ENCODE measurements around the gene PCDH11Y. TPM values are rescaled to one million over a fixed set of nuclear protein-coding genes. Genes with fewer than 3 reads are reported as not detected.
"Not testable (repeated sequence)": the region's sequence is repeated elsewhere in the genome, so short reads cannot be mapped to it uniquely, and the experiment has no call there.

PCDH11Y gene, protein sequence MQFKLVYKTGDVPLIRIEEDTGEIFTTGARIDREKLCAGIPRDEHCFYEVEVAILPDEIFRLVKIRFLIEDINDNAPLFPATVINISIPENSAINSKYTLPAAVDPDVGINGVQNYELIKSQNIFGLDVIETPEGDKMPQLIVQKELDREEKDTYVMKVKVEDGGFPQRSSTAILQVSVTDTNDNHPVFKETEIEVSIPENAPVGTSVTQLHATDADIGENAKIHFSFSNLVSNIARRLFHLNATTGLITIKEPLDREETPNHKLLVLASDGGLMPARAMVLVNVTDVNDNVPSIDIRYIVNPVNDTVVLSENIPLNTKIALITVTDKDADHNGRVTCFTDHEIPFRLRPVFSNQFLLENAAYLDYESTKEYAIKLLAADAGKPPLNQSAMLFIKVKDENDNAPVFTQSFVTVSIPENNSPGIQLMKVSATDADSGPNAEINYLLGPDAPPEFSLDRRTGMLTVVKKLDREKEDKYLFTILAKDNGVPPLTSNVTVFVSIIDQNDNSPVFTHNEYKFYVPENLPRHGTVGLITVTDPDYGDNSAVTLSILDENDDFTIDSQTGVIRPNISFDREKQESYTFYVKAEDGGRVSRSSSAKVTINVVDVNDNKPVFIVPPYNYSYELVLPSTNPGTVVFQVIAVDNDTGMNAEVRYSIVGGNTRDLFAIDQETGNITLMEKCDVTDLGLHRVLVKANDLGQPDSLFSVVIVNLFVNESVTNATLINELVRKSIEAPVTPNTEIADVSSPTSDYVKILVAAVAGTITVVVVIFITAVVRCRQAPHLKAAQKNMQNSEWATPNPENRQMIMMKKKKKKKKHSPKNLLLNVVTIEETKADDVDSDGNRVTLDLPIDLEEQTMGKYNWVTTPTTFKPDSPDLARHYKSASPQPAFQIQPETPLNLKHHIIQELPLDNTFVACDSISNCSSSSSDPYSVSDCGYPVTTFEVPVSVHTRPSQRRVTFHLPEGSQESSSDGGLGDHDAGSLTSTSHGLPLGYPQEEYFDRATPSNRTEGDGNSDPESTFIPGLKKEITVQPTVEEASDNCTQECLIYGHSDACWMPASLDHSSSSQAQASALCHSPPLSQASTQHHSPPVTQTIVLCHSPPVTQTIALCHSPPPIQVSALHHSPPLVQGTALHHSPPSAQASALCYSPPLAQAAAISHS (N-terminal part only)
- polyA plus RNA-seq (ENCODE audit: insufficient read length in 4 of 4), result 1 to 10 TPM in 3 of 4 donors, under 1 TPM in 1; 0.93 to 1.6 (median 1.2) TPM

DNA sequence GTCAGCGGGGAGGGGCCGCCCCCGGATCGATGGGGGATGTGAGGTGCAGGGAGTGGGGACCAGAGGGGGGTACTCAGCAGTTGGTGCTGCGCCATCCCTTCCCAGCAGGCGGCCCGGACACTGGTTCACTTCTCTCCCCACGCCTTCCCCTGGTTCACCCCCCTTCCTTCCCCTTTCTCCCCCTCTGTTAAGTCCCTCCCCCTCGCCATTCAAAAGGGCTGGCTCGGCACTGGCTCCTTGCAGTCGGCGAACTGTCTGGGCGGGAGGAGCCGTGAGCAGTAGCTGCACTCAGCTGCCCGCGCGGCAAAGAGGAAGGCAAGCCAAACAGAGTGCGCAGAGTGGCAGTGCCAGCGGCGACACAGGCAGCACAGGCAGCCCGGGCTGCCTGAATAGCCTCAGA is at the start of gene PCDH11Y:
Gene PCDH11Y, plus strand, starts transcription at position 240 of the 400 bp plus-strand sequence. CDS start 56,804 bp downstream, outside the sequence.
- DNase-seq (ENCODE audit: low read depth in 4 of 4, low spot score in 3 of 4), result not testable (repeated sequence)

DNA sequence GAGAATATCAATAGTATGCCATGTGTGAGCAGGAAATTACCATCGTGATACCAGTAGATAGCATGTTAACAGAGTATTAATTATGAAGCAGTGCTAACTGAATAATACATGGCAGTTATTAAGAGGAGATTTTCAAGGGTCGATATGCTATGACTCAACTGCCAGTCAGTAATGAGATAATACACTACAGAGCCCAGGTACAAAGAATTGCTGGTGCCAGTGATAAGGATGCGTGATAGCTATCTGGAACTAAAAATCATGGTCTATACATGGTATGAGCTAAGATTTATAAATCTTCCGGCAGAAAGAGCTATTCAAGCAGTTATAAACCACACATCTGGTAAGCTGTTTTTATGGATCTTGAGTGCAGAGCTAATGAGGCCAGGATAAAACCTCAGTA is 32.2 kb upstream of the PCDH11Y start:
- not testable (repeated sequence) for DNase-seq (ENCODE audit: low read depth in 4 of 4, low spot score in 3 of 4)

DNA sequence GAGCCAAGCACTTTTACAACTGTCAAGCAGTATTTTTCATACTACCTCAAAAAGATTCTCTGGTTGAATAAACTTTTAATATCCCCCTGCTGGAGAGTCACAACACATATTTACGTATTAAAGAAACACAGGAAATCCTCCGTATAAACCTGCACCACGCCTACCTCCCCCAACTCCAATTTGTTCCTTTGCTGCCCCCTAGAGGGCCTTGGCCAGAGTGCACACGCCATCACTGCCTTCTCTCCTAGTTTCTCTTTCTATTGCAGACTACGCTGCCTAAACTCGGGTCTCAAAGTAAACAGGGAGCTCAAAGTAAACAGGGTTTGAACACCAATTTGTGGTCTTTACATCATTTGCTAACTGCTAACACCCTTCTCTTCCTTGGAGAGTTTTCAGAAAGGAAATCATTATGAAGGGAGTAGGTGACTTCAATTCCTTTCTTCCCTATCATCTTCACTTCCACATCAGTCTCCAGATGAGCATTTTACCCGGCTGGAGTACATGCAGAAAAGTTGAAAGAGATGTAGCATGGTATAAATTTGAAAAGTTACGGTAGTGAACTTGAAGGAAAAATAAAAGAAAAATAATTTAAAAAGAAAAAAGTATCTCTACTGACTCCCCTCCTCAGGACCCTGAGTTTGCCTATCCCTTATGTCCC is 8.2 kb upstream of the PCDH11Y start:
- not testable (repeated sequence) for DNase-seq (ENCODE audit: low read depth in 4 of 4, low spot score in 3 of 4)

DNA sequence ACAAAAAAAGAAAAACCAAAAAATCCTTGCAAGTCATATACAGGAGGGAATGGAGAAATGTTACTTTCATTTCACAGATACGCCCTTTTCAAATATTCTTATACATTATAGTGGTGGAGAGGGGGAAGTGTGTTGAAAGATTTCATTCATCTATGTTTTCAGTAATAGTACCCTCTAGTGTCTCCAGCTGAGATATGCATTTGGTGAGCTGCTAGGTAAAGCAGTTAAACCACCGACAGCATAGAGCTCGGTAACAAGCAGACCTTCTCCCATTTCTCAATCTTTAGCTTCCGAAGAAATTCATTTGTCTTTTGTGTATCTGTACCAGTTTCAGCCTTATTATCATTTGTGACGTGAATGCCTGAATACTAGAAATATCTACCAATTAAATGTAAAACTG is 5.2 kb upstream of the PCDH11Y start:
- not testable (repeated sequence) for DNase-seq (ENCODE audit: low read depth in 4 of 4, low spot score in 3 of 4)

DNA sequence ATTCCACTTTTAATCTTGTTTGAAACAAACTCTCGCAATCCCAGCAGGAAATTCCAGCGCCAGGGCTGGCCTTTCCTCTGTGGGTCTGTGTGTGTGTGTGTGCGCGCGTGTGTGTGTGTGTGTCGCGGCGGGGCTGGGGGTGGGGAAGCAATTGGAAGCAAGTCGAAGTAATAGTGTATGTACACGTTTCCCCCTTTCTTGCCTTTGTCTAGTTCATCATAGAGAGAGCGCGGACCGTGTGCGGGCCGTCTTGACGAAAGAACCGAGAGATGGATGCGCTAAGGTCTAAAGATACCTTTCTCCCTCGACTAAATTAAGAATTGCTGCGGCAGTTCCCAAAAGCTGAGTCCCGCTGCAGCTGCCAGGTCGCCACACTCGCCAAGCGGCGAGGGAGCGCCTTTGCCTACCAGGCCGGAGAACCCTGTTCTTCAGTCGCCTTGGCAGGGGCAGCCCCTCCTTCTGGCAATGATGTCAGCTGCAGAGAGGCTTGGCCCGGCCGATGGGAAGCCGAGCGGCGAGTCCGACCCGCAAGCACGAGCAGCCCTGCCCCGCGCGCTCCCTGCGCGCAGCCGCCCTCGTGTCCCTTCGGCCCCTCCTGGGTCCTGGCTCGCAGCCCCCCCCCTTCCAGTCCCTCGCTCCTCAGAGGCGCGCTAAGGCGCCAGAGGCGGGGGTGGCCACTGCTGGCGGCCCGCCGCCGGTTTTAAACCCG is 2.5 kb downstream of the PCDH11Y start:
- DNase-seq (ENCODE audit: low read depth in 4 of 4, low spot score in 3 of 4), result not testable (repeated sequence)

DNA sequence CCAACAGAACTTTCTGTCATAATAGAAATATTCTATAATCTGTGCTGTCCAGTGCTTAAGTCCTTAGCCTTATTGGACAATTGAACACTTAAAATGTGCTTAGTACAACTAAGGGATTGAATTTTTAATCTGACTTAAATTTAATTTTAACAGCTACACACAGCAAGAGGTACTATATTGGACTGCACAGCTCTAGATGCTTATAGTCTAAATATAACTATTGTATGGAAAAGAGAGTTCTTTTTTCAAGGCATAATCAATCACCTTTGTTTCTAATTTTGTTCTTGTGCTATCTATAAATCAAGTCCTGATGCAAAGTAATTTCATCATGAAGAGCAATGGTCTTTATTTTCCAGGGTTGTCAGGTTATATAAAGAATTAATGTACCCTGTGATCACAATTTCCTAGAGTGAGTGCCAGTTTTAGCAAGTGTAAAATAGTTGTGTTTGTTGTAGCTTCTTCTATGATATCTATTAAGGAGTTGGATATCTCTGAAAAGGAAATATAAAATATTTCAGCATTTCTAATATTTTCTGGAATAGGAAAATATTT is 39.0 kb downstream of the PCDH11Y start:
- DNase-seq (ENCODE audit: low read depth in 4 of 4, low spot score in 3 of 4), result not testable (repeated sequence)

DNA sequence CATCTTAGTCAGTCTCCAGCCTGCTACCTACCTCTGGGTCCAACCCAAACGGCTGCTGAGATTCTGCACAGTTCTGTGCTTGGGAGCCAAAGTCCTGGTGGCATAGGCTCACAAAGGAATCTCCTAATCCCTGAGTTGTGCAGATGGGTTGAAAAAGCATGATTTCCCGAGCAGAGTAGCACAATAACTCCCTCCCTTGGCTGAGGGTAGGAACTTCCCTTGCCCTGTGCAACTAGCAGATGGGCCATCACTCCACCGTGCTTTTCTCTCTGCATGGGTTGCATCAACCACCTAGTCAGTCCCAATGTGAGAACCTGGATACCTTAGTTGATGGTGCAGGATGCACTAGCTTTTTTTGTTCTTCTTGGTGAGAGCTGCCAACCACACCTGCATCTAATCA is 82.9 kb downstream of the PCDH11Y start:
- DNase-seq (ENCODE audit: low read depth in 4 of 4, low spot score in 3 of 4), result not testable (repeated sequence)

DNA sequence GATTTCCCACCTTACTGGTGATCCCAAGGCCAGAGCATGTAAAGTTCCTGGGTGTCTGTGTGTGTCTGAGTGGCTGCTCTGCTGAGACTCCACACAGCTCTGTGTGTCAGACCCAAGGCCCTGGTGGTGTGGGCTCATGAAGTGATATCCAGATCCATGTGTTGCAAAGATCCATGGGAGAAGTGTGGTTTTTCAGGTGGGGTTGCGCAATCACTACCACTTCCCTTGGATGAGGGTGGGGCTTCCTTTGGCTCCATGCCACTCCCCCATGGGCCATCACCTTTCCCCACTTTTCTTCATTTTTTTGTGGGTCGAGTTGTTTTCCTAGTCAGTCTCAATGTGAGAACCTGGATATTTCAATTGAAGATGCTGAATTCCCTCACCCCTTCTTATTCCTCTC is 182.9 kb downstream of the PCDH11Y start:
- not testable (repeated sequence) for DNase-seq (ENCODE audit: low read depth in 4 of 4, low spot score in 3 of 4)

DNA sequence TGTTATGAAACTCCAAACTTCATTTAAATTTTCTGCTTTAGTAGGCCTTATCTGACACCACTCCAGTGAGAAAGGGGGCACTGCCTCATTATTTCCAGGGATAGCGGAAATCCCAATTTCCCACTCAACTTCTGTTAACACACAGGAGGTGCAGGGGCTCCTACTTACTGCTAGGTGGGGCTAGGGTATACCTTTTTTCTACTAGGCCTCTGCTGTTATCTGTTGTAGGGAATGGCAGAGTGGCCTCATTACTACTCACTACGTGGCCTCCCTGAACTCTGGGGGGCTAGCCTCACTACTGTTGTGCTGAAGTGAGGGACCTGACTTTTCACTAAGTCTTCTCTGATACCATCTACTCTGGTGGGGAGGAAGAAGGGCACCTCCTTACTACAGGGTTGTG is 215.0 kb downstream of the PCDH11Y start:
- not testable (repeated sequence) for DNase-seq (ENCODE audit: low read depth in 4 of 4, low spot score in 3 of 4)

DNA sequence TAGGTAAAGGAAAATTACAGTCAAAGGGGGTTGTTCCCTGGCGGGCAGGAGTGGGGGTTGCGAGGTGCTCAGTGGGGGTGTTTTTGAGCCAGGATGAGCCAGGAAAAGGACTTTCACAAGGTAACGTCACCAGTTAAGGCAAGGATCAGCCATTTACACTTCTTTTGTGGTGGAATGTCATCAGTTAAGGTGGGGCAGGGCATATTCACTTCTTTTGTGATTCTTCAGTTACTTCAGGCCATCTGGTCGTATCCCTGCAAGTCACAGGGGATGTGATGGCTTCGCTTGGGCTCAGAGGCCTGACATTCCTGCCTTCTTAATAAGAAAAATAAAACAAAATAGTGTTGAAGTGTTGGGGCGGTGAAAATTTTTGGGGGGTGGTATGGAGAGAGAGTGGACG is 324.8 kb downstream of the PCDH11Y start:
- not testable (repeated sequence) for DNase-seq (ENCODE audit: low read depth in 4 of 4, low spot score in 3 of 4)

DNA sequence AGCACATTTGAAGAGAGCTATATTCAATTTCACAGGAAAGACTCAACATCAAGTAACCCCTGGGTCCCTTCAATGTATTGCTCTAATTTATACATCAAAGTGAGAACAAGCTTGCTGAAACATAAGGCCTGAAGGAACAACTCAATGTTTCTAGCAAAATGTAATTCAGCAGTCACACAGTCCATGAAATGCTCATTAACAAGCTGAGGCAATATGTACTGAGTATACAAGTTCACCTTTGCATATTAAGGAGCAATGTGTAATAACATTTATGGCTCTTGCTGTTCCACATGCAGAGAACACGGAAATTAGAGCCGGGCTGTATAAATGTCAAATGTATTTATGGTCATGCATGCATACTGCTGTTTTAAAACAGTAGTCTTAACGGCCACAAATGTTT is 342.1 kb downstream of the PCDH11Y start:
- not testable (repeated sequence) for DNase-seq (ENCODE audit: low read depth in 4 of 4, low spot score in 3 of 4)

DNA sequence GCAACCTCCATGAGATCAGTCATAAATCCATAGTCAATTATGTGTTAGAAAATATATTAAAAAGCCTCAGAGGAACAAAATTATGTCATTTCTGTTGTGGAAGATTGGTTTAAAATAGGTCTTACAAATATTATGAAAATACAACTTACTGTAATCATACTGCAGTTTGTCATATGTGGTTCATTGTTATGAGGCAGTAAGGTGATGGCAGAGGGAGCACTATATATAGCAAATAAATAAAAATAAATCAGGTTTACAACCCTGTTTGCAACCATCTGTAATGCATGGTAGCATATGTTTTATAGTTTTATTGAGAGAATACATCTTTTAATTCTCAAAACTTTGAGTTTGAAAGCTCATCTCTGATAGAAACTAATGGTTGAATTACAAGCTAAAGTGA is 543.6 kb downstream of the PCDH11Y start:
- DNase-seq (ENCODE audit: low read depth in 4 of 4, low spot score in 3 of 4), result not testable (repeated sequence)

DNA sequence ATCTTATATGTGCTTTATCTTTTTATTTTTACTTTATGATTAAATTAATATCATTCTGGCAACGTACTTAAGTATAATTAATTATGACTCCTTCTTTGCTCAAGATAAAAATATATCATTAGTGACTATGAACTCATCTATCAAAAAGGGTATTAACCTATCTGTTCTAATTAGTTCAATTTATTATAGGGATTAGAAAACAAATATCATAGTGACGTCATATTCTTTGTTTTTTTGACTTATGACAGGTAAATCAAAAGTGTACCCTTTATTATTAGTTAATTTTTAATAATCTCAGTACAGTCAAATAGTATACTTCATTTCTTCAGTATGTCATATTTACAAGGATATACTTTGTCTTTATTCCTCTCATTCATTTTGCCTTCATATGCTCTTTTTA is 638.5 kb downstream of the PCDH11Y start:
- DNase-seq (ENCODE audit: low read depth in 4 of 4, low spot score in 3 of 4), result not testable (repeated sequence)

DNA sequence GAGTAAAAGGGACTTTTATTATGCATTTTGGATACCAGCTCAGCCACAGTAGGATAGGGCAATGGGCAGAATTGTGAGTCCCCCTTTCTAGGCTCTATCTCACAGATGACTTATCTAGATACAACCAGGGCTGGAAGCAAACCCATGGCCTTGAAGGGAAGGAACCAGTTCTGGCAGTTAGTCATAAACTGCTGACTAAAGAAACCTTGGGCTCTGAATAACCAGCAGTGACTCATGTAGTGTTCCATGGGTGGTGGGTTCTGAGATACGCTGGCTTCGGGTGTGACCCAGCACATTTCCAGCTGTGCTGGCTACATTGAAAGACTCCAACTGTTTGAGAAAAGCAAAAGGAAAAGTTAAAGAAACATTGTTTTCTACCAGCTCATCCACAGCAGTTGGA is 679.2 kb downstream of the PCDH11Y start:
- not testable (repeated sequence) for DNase-seq (ENCODE audit: low read depth in 4 of 4, low spot score in 3 of 4)

DNA sequence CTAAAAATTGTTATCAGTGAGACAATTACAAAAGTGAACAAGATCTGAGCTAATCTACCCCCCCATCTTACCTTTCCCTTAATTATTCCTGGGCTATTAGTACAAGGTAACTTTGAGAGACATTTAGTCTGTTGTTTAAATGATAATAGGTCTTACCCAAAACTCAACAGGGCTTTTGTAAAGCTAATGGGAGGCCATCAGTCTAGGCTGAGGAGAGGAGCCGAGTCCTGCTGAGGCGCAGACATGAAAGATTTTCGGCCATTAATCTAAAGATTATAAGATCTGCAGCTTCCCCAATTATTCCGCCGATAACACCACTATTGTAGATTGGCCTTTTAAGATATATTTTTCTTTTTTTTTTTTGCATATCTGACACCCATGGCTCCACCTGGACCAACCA is 708.6 kb downstream of the PCDH11Y start:
- DNase-seq (ENCODE audit: low read depth in 4 of 4, low spot score in 3 of 4), result not testable (repeated sequence)

DNA sequence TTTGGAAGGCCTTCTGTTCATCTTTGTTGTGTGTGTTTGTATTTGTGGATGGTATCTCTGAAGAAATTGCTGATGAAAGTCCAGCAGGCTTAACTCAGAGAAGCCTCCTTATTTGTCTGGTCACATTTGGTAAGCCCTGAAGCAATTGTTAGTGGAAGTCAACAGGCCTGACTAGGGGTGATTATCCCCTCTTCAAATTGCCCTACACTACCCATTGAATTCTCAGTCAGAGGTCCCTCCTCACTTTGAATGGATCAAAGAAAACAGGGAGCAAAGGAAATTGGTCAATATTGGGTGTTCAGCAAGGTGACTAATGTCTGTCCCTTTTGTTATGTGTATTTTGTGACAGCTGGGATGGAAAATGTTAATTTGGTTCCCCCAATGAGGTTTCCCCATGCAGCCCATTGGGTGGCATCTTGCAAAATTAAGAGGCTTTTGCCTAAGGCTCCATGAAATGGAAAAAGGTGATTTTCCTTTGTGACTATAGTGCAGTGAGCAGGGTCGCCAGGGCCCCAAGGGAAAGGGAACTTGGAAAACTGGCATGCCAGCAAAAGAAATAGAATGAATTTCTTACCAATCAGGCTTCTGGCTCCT is 709.8 kb downstream of the PCDH11Y start:
- not testable (repeated sequence) for DNase-seq (ENCODE audit: low read depth in 4 of 4, low spot score in 3 of 4)

DNA sequence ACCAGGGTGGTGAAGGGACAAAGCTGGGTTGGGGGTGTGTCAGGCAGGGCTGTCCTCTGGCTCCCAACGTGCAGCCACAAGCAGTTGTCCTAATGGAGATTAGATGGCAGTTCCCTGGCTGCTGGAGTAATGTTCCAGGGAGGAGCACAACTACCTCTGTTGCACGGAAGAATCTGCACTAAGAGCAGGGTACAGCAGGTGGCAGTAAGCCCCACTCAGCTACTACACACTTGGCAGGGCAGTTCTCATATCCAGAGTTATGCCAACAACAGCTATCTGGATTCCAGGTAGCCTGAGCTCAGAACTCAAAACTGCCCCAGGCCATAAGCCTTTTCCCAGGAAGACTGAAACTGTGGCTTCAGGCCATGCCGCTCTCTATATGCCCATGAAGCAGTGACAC is 761.3 kb downstream of the PCDH11Y start:
- DNase-seq (ENCODE audit: low read depth in 4 of 4, low spot score in 3 of 4), result not testable (repeated sequence)

DNA sequence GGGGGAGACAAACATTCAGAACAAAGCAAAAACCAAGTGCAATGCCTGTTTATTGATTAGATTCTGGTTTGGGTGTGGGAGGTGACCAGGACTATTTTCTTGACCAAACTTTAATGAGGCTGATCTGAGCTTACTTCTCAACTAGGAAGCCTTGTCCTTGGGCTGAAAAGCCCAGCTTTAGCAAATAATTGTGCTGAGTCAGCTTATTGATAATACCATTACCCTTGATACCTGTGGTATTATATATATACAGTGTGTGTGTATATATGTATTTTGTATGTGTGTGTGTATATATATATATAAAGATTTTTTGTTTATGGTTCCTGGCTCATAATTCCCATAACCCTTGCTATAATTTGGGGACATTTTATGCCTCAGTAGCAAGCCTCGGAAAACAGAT is 776.4 kb downstream of the PCDH11Y start:
- not testable (repeated sequence) for DNase-seq (ENCODE audit: low read depth in 4 of 4, low spot score in 3 of 4)
